Gastrocnemius medialis (tissue), 4 donors: ENCODE results near the gene ADAM22.

ENCODE experiments used
- POLR2A ChIP-seq, 2 donors: fragments of 450-650 bp; IDR thresholded peaks; one replicate each; pipeline ENCODE4 v1.6.1; 2017; ENCODE audit warnings: antibody characterized with exemption in 2 of 2, mild to moderate bottlenecking in 2 of 2, moderate library complexity in 2 of 2
- TF ChIP-seq, protein P1 (sequence below), 5 experiments: fragments of 450-650 bp in 3 of 5; fragments of 200-600 bp in 2 of 5; sonication (generic) in 2 of 5; IDR thresholded peaks in 4 of 5; conservative IDR thresholded peaks in 1 of 5; 1 replicate in 4 of 5; 2 replicates in 1 of 5; pipeline ENCODE4 v1.5.1; 2016 to 2019; ENCODE audit warnings: antibody characterized with exemption in 5 of 5, mild to moderate bottlenecking in 3 of 5, moderate library complexity in 3 of 5

DNA sequence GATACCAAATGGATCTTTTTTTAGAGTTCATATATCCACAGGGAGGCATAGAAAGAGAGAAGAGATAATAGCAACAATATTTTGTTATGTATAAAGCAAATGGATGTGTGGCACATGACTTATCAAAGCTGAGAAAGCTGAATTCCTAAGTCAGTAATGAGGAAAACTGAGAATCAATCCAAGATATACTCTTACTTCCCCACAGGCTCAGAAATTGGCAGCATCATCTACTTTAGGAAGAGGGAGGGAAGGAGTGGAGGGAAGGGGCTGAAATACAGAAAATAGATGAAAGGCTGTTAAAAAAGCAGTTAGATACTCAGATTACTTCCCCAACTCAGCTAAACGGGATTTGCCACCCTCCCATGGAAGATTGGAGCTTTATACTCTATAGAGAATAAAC lies 222.3 kb downstream of the ADAM22 start:
- TF ChIP-seq, protein P1, sequence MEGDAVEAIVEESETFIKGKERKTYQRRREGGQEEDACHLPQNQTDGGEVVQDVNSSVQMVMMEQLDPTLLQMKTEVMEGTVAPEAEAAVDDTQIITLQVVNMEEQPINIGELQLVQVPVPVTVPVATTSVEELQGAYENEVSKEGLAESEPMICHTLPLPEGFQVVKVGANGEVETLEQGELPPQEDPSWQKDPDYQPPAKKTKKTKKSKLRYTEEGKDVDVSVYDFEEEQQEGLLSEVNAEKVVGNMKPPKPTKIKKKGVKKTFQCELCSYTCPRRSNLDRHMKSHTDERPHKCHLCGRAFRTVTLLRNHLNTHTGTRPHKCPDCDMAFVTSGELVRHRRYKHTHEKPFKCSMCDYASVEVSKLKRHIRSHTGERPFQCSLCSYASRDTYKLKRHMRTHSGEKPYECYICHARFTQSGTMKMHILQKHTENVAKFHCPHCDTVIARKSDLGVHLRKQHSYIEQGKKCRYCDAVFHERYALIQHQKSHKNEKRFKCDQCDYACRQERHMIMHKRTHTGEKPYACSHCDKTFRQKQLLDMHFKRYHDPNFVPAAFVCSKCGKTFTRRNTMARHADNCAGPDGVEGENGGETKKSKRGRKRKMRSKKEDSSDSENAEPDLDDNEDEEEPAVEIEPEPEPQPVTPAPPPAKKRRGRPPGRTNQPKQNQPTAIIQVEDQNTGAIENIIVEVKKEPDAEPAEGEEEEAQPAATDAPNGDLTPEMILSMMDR (IDR thresholded peaks at IDR 0.05 in 4 of 5, conservative IDR thresholded peaks at IDR 0.05 in 1 of 5), result no peak
- TF ChIP-seq POLR2A (IDR thresholded peaks at IDR 0.05), result no peak
